Activated naive CD8-positive, alpha-beta T cell treated with anti-CD3 and anti-CD28 coated beads, Interleukin-2, amount 50 U/mL, for 24 hours (primary cell): ENCODE data around the gene BATF2.

Experiments used
- ATAC-seq: fragments of 150-1000 bp; cut with Tn5 transposase; one replicate; pipeline ENCODE4 v1.10.0; 2021
- DNase-seq: peaks from one replicate; pipeline ENCODE4 v3.0.0; 2021
- H3K27ac Mint-ChIP-seq: one replicate; pipeline ENCODE4 v1.8.0; 2021; ENCODE audit warnings: mild to moderate bottlenecking, mixed read lengths
- H3K27me3 Mint-ChIP-seq: one replicate; pipeline ENCODE4 v1.8.0; 2021; ENCODE audit warnings: mixed read lengths
- H3K36me3 Mint-ChIP-seq: one replicate; pipeline ENCODE4 v1.8.0; 2021; ENCODE audit warnings: low read depth, mixed read lengths
- H3K4me1 Mint-ChIP-seq: one replicate; pipeline ENCODE4 v1.8.0; 2021; ENCODE audit warnings: mixed read lengths
- H3K4me3 Mint-ChIP-seq: one replicate; pipeline ENCODE4 v1.8.0; 2021; ENCODE audit warnings: mild to moderate bottlenecking, moderate library complexity, mixed read lengths
- H3K9me3 Mint-ChIP-seq: one replicate; pipeline ENCODE4 v1.8.0; 2021; ENCODE audit warnings: mixed read lengths

The BATF2 gene

DNA sequence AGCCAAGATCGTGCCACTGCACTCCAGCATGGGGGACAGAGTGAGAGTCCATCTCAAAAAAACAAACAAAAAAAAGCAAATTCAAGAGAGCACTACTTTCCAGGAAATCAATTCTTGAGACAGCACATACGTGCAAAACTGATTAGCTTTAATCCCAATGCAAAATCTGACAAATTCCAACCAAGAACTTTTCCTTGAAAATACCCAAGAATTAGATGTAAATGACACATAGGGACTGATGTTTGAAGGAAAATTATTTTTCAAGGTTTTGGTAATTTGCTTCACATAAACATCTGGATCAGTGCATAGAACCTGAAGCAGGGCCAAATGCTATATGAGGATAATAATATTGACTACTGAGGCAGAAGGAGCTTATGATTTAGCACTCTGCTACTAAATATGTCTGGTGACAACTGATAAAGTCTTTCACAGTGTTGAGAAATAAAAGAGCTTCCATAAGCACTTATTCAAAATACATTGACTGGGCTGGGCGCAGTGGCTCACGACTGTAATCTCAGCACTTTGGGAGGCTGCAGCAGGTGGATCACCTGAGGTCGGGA is 33.6 kb downstream of the BATF2 start:
- DNase-seq (no peak), ATAC-seq (no peak)
- Mint-ChIP-seq H3K36me3 (no peaks in the 10 kb centered on the region), H3K27me3 (peaks cover 7% of the 10 kb centered on the region), H3K9me3 (no peaks in the 10 kb centered on the region), H3K4me3 (no peak overlapping the region), H3K27ac (no peak overlapping the region), H3K4me1 (peaks cover 9% of the 10 kb centered on the region)

DNA sequence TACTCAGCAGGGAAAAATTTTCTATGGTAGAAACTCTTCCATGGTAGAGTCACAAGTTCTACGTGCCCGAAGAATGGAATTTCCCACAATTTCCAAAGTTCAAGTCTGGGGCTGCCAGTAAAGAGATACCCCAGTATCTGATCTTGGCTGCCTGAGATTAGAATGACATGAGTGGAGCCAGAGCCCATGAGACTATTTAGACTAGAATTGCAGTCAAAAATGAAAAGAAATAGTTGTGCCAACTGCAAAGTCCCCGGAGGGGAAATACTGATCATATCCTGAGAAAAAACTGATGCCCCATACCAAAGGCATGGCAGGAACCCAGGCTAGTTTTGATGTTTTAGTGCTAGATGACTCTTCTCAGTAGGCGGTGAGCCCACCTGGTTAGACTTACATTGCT is 36.1 kb downstream of the BATF2 start:
- no peaks in the 10 kb centered on the region for H3K36me3 Mint-ChIP-seq
- no peak for ATAC-seq
- no peak overlapping the region for H3K27ac Mint-ChIP-seq
- H3K9me3 Mint-ChIP-seq: no peaks in the 10 kb centered on the region
- no peak for DNase-seq
- peaks cover 2% of the 10 kb centered on the region for H3K4me1 Mint-ChIP-seq
- H3K27me3 Mint-ChIP-seq: peaks cover 5% of the 10 kb centered on the region
- no peak overlapping the region for H3K4me3 Mint-ChIP-seq

DNA sequence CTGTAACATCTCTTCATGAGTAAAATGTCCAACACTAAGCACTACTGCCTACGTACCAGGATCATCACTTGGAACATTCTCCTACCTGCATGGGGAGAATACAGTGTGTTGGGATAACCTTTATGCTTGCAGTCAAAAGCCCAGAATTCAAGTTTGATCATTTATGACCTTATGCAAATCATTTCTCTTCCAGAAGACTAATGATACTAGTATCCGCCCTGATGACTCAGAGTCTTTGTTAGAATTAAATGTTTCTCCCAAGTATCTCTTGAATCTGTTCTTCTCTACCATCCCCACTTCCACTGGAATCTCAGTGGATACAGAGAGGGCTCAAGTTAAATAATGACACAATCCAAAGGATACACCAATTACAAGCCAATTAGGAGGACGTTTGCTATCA is 37.3 kb downstream of the BATF2 start:
- H3K4me1 Mint-ChIP-seq: no peaks in the 10 kb centered on the region
- ATAC-seq: no peak
- H3K27ac Mint-ChIP-seq: no peak overlapping the region
- H3K4me3 Mint-ChIP-seq: no peak overlapping the region
- no peak for DNase-seq
- no peaks in the 10 kb centered on the region for H3K9me3 Mint-ChIP-seq
- H3K36me3 Mint-ChIP-seq: no peaks in the 10 kb centered on the region
- H3K27me3 Mint-ChIP-seq: peaks cover 5% of the 10 kb centered on the region

- Mint-ChIP-seq H3K4me3 (no peak overlapping the region), H3K4me1 (no peaks in the 10 kb centered on the region), H3K36me3 (no peaks in the 10 kb centered on the region), H3K9me3 (no peaks in the 10 kb centered on the region), H3K27me3 (peaks cover 7% of the 10 kb centered on the region), H3K27ac (no peak overlapping the region)
- ATAC-seq (no peak), DNase-seq (no peak)
Observed at GRCh38 chr11:64954201-64954600, 42.6 kb downstream of the BATF2 start.

DNA sequence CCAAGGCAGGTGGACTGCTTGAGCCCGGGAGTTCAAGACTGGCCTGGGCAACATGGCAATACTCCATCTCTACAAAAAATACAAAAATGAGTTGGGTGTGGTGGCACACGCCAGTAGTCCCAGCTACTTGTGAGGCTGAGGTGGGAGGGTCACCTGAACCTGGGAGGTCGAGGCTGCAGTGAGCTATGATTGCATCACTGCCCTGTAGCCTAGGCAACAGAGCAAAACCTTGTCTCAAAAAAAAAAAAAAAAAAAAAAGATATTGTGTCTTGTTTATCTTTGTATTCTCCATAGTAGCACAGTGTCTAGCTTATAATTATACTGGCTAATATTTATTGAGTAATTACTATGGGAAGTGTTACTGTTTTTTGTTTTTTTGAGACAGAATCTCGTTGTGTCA is 45.2 kb downstream of the BATF2 start:
- peaks cover 10% of the 10 kb centered on the region for H3K27me3 Mint-ChIP-seq
- no peak overlapping the region for H3K27ac Mint-ChIP-seq
- ATAC-seq (no peak), DNase-seq (no peak)
- no peaks in the 10 kb centered on the region for H3K36me3 Mint-ChIP-seq
- no peak overlapping the region for H3K4me3 Mint-ChIP-seq
- no peaks in the 10 kb centered on the region for H3K9me3 Mint-ChIP-seq
- no peaks in the 10 kb centered on the region for H3K4me1 Mint-ChIP-seq

GRCh38 chr11:64947208-64947814 is 49.5 kb downstream of the BATF2 start:
- H3K9me3 Mint-ChIP-seq: no peaks in the 10 kb centered on the region
- no peak overlapping the region for H3K4me3 Mint-ChIP-seq
- H3K27ac Mint-ChIP-seq: no peak overlapping the region
- no peaks in the 10 kb centered on the region for H3K36me3 Mint-ChIP-seq
- peaks cover 7% of the 10 kb centered on the region for H3K27me3 Mint-ChIP-seq
- no peaks in the 10 kb centered on the region for H3K4me1 Mint-ChIP-seq
- DNase-seq: no peak
- ATAC-seq: no peak
